ENCODE data around the gene MTCL3.
A peak's percentile ranks its signal among the peaks of the same experiment; 100 is the strongest.

The MTCL3 gene

GRCh38 chr6:127515234-127515793 lies 3.8 kb downstream of the MTCL3 start:
- RAD21 ChIA-PET (ENCODE audit: low non-redundant PET in 1 of 2, low total read pairs in 2 of 2, uncharacterized antibody in 2 of 2, unreplicated experiment in 2 of 2) = no interaction called here
- CTCF ChIA-PET = interaction anchor here (0.6 to 3.3 kb wide), 7 partner anchors 9 to 1177 kb away, joined by 3 to 24 read pairs (median 6); no protein-coding TSS in a partner anchor
- peak; percentile 43 for ATAC-seq

GRCh38 chr6:127514773-127515227 lies 4.3 kb downstream of the MTCL3 start:
- no TSS peak for BruUV-seq (replicated peaks)
- H3K27me3 ChIP-seq (ENCODE audit: insufficient read depth, low read length) = no peaks in the 10 kb centered on the region
- H4K20me1 ChIP-seq (ENCODE audit: insufficient read depth) = no peaks in the 10 kb centered on the region
- no peak overlapping the region for H3K4me3 ChIP-seq (replicated peaks in 1 of 2; ENCODE audit: low read depth in 1 of 2, low read length in 2 of 2)
- no peaks in the 10 kb centered on the region for H3K9me3 ChIP-seq (ENCODE audit: control insufficient read depth in 1 of 2, insufficient read depth in 1 of 2, low read depth in 1 of 2, low read length in 2 of 2)
- H3K4me2 ChIP-seq (ENCODE audit: low read length) = peak overlapping the region; percentile 78; the same call in 1 of the 2 replicates
- no peak overlapping the region for H2AFZ ChIP-seq (ENCODE audit: low read depth, low read length, poor library complexity, severe bottlenecking)
- ChIA-PET POLR2A (interaction anchor here (1.1 kb wide), 1 partner anchor 12 kb away, joined by 3 read pairs; no protein-coding TSS in a partner anchor), RAD21 (ENCODE audit: low non-redundant PET in 1 of 2, low total read pairs in 2 of 2, uncharacterized antibody in 2 of 2, unreplicated experiment in 2 of 2) (no interaction called here), CTCF (interaction anchor here (3.3 kb wide), 1 partner anchor 16 kb away, joined by 24 read pairs; no protein-coding TSS in a partner anchor)
- H3K79me2 ChIP-seq (ENCODE audit: insufficient read depth, low read length) = no peaks in the 10 kb centered on the region
- H3K4me1 ChIP-seq (ENCODE audit: control insufficient read depth in 1 of 2, insufficient read depth in 2 of 2, low read length in 2 of 2) = peaks cover 0 to 4% of the 10 kb centered on the region in 2 experiments; a peak in 1 of 4 replicates
- no peak overlapping the region for H3K9ac ChIP-seq (ENCODE audit: low read length)
- DNase-seq (ENCODE audit: low read depth, low spot score) (no peak), ATAC-seq (no peak)
- no peak overlapping the region for H3K27ac ChIP-seq (ENCODE audit: low read depth, low read length)
- H3K9me2 ChIP-seq (ENCODE audit: insufficient read depth) = no peaks in the 10 kb centered on the region
- no peaks in the 10 kb centered on the region for H3K36me3 ChIP-seq (ENCODE audit: control insufficient read depth in 1 of 2, insufficient read depth in 2 of 2, low read length in 2 of 2)
- no peak for TF ChIP-seq ZBTB33 (IDR thresholded peaks at IDR 0.05; ENCODE audit: extremely low read depth, insufficient replicate concordance, low read length)
- no peak for TF ChIP-seq EGR1 (IDR thresholded peaks at IDR 0.05; ENCODE audit: low read depth)
- intact Hi-C loops (cut with micrococcal nuclease) = no loop called here

More at GRCh38 chr6:127515234-127515793, 3.8 kb downstream of the MTCL3 start:
- no peak for TF ChIP-seq CBX3 (IDR thresholded peaks at IDR 0.05; ENCODE audit: low read depth)
- no peak for TF ChIP-seq POLR2AphosphoS5 (IDR thresholded peaks at IDR 0.05; ENCODE audit: low read depth, low read length)
- no peak for TF ChIP-seq JUND (IDR thresholded peaks at IDR 0.05)
- TF ChIP-seq SIN3A (IDR thresholded peaks at IDR 0.05; ENCODE audit: low read depth) = no peak
- no peak for TF ChIP-seq SP1 (IDR thresholded peaks at IDR 0.05; ENCODE audit: low read depth)
- TF ChIP-seq ZFX (IDR thresholded peaks at IDR 0.05) = no peak
- no peak for TF ChIP-seq SRF (IDR thresholded peaks at IDR 0.05; ENCODE audit: low read depth)
- H3K9me2 ChIP-seq (ENCODE audit: insufficient read depth) = no peaks in the 10 kb centered on the region
- H3K9me3 ChIP-seq (ENCODE audit: control insufficient read depth in 1 of 2, insufficient read depth in 1 of 2, low read depth in 1 of 2, low read length in 2 of 2) = no peaks in the 10 kb centered on the region
- no TSS peak for BruUV-seq (replicated peaks)
- H4K20me1 ChIP-seq (ENCODE audit: insufficient read depth) = no peaks in the 10 kb centered on the region
- H3K27me3 ChIP-seq (ENCODE audit: insufficient read depth, low read length) = no peaks in the 10 kb centered on the region
- H3K4me3 ChIP-seq (replicated peaks in 1 of 2; ENCODE audit: low read depth in 1 of 2, low read length in 2 of 2) = peak overlapping the region; percentile 40 to 56
- H3K9ac ChIP-seq (ENCODE audit: low read length) = no peak overlapping the region
- H3K36me3 ChIP-seq (ENCODE audit: control insufficient read depth in 1 of 2, insufficient read depth in 2 of 2, low read length in 2 of 2) = no peaks in the 10 kb centered on the region
- H3K79me2 ChIP-seq (ENCODE audit: insufficient read depth, low read length) = no peaks in the 10 kb centered on the region
- peak overlapping the region; percentile 78 for H3K4me2 ChIP-seq (ENCODE audit: low read length)
- POLR2A ChIA-PET = interaction anchor here (1.1 kb wide), 1 partner anchor 13 kb away, joined by 3 read pairs; no protein-coding TSS in a partner anchor
- H2AFZ ChIP-seq (ENCODE audit: low read depth, low read length, poor library complexity, severe bottlenecking) = no peak overlapping the region
- intact Hi-C loops (cut with micrococcal nuclease) = no loop called here
- no peak overlapping the region for H3K27ac ChIP-seq (ENCODE audit: low read depth, low read length)
- peaks cover 0 to 4% of the 10 kb centered on the region in 2 experiments; a peak in 1 of 4 replicates for H3K4me1 ChIP-seq (ENCODE audit: control insufficient read depth in 1 of 2, insufficient read depth in 2 of 2, low read length in 2 of 2)
- no peak for DNase-seq (ENCODE audit: low read depth, low spot score)
